BE2C (cell line): ENCODE measurements around the gene KIRREL1.

ENCODE experiments used
- DNase-seq: peaks from one replicate; pipeline ENCODE4 v3.0.0-alpha.2; 2020
- H3K27me3 ChIP-seq: fragments of 250-450 bp; sonication (Bioruptor Pico); 2 replicates; pipeline ENCODE4 v1.5.1; 2020; ENCODE audit warnings: mild to moderate bottlenecking
- H3K36me3 ChIP-seq: fragments of 250-450 bp; sonication (Bioruptor Pico); 2 replicates; pipeline ENCODE4 v1.5.1; 2020; ENCODE audit warnings: mild to moderate bottlenecking
- H3K4me1 ChIP-seq: fragments of 250-450 bp; sonication (Bioruptor Pico); 2 replicates; pipeline ENCODE4 v1.5.1; 2020
- H3K4me3 ChIP-seq: 2 replicates; pipeline ENCODE4 v1.5.1; 2011; ENCODE audit warnings: low read depth, low read length
- H3K9me3 ChIP-seq: fragments of 250-450 bp; sonication (Bioruptor Pico); 2 replicates; pipeline ENCODE4 v1.5.1; 2020
- TF ChIP-seq, protein P1 (sequence below): IDR thresholded peaks from 2 replicates; pipeline ENCODE4 v1.5.1; 2012; ENCODE audit warnings: mild to moderate bottlenecking, low read depth, low read length

Gene KIRREL1

DNA sequence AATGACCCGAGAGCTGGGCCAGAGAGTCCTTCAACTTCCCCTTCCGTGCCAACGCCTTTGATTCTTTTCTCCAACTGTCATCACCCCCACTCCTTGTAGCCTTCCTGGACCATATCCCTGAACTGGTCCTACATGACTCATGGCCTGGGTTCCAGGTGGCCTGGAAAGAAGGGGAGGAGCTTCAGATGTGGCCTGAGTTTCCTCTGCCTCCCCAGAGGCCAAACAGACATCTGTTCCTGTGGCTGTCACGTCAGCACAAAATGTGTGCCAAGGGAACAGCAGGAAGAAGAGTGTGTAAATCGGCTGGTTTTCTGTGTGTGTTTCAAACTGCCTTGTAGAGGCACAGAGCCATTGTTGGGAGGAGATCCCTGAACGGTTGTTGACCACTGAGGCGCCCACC lies 24.9 kb upstream of the KIRREL1 start:
- Histone ChIP-seq H3K4me3 (no peak overlapping the region), H3K9me3 (no peaks in the 10 kb centered on the region), H3K27me3 (no peaks in the 10 kb centered on the region; the same call in 1 of the 2 replicates), H3K36me3 (no peaks in the 10 kb centered on the region), H3K4me1 (no peaks in the 10 kb centered on the region)
- TF ChIP-seq, protein P1, sequence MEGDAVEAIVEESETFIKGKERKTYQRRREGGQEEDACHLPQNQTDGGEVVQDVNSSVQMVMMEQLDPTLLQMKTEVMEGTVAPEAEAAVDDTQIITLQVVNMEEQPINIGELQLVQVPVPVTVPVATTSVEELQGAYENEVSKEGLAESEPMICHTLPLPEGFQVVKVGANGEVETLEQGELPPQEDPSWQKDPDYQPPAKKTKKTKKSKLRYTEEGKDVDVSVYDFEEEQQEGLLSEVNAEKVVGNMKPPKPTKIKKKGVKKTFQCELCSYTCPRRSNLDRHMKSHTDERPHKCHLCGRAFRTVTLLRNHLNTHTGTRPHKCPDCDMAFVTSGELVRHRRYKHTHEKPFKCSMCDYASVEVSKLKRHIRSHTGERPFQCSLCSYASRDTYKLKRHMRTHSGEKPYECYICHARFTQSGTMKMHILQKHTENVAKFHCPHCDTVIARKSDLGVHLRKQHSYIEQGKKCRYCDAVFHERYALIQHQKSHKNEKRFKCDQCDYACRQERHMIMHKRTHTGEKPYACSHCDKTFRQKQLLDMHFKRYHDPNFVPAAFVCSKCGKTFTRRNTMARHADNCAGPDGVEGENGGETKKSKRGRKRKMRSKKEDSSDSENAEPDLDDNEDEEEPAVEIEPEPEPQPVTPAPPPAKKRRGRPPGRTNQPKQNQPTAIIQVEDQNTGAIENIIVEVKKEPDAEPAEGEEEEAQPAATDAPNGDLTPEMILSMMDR: no peak
- peak; percentile 11 for DNase-seq

DNA sequence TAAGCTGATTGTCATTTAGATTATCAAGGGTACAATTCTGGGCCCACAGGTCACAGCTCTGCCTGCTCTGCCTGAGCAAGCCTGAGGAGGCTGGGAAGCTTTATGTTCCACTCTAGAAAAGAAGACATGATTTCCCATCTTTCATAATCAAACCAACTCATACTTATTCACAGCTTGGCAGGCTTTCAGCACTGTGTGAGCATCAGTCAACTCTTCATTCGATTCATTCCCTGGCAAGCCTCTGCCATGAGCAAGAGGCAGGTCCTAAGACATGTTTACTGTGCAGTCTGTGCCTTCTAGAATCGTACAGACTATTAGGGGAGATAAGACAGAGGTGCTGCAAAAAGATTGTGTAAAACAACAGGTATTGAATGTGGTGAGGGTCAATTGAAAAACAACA lies 24.5 kb upstream of the KIRREL1 start:
- DNase-seq: no peak
- Histone ChIP-seq H3K4me3 (no peak overlapping the region), H3K36me3 (no peaks in the 10 kb centered on the region), H3K9me3 (no peaks in the 10 kb centered on the region), H3K27me3 (no peaks in the 10 kb centered on the region; the same call in 1 of the 2 replicates), H3K4me1 (no peaks in the 10 kb centered on the region)
- TF ChIP-seq, protein P1: no peak

DNA sequence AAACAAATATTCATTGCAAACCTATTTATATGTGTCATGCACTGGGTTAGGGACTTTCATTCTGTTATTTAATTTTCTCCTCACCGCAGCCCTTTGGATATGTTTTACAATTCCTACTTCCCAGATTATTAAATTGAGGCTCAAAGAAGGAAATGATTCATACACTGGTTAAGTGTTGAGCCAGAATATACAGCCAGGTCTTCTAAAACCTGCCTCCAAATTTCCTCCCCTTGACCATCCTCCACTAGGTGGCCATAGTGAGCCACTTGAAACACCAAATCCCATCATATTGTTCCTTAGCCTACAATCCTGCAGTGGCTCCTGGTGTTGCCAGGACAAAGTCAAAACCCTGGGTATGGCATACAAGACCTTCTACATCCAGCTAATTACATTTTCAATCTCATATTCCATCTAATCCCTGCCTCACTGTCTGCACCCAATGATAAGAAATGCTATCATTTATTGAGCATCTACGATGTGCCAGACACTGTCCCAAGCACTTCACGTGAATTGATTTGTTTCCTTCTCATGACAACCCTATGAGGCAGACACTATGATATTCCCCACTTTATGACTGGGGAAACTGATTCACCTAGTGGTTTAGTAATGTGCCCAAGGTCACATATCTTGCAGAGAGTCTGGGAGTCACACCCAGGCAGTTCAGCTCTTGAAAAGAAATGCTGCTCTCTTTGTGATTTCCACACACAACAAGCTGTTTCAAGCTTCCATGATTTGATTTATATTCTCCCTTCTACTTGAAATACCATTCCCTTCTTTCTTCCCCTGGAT lies 23.6 kb upstream of the KIRREL1 start:
- no peak overlapping the region for H3K4me3 ChIP-seq
- TF ChIP-seq, protein P1: peak; percentile 73
- no peaks in the 10 kb centered on the region for H3K27me3 ChIP-seq
- no peaks in the 10 kb centered on the region for H3K4me1 ChIP-seq
- H3K9me3 ChIP-seq: no peaks in the 10 kb centered on the region
- H3K36me3 ChIP-seq: no peaks in the 10 kb centered on the region
- peak; percentile 38 for DNase-seq

DNA sequence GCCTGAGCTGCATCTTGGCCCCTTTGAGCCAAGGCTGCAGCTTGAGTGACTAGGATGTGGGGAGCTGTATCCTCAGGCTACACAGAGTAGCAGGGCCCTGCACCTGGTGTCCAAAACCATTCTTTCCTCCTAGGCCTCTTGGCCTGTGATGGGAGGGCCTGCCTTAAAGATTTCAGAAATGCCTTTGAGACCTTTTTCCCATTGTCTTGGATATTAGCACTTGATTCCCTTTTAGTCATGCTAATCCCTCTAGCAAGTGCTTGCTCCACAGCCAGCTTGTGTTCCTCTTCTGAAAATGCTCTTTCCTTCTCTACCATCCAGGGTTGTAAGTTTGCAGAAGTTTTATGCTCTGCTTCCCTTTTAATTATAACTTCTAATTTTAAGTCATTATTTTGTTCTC lies 21.7 kb upstream of the KIRREL1 start:
- DNase-seq: no peak
- H3K4me1 ChIP-seq: no peaks in the 10 kb centered on the region
- H3K36me3 ChIP-seq: no peaks in the 10 kb centered on the region
- H3K4me3 ChIP-seq: no peak overlapping the region
- H3K9me3 ChIP-seq: no peaks in the 10 kb centered on the region
- no peaks in the 10 kb centered on the region for H3K27me3 ChIP-seq
- TF ChIP-seq, protein P1: no peak

DNA sequence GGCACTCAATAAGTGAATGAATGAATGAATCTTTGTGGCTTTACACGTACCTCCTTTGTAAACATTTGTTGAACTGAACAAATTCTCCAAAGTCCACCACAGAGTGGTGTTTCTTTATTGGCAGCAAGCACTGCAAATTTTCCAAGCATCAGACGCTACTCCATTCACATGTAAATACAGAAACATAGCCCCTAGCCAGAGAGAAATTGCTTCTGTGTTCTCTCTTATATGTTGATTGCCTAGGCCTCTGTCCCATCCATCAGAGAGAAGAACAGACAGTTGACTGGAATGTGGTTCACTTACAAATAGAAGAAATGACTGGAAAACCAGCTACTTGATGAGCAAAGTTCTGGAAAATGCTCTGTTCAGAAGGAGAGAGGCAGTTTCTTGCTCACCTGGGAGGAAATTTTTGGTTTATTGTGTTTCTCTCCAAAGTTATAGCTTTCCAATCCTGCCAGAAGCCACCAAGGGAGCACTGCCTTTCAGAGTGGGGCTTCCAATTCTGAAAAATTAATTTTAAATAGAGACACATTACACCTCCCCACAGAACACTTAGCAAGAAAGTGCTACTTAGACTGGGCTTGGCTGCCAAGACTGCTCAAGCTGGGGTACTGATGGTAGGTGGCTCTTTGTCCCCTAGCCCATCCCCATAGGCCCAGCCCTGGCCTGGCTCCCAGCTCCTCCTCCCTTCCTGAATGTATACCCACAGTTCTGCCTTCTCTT lies 18.1 kb upstream of the KIRREL1 start:
- Histone ChIP-seq H3K27me3 (peaks cover 3% of the 10 kb centered on the region), H3K4me1 (no peaks in the 10 kb centered on the region)

More for the DNA sequence above, 18.1 kb upstream of the KIRREL1 start:
- no peak for DNase-seq
- no peak overlapping the region for H3K4me3 ChIP-seq
- TF ChIP-seq, protein P1: no peak
- H3K9me3 ChIP-seq: no peaks in the 10 kb centered on the region
- H3K36me3 ChIP-seq: no peaks in the 10 kb centered on the region
